NCI-H187 treated with DMSO at 0.1 percent for 48 hours (cell line): ENCODE results near the gene LDHAL6A.

Experiments used
- DNase-seq: peaks from one replicate; lab custom pipeline; 2025; lab: John Stamatoyannopoulos, UW

LDHAL6A gene

DNA sequence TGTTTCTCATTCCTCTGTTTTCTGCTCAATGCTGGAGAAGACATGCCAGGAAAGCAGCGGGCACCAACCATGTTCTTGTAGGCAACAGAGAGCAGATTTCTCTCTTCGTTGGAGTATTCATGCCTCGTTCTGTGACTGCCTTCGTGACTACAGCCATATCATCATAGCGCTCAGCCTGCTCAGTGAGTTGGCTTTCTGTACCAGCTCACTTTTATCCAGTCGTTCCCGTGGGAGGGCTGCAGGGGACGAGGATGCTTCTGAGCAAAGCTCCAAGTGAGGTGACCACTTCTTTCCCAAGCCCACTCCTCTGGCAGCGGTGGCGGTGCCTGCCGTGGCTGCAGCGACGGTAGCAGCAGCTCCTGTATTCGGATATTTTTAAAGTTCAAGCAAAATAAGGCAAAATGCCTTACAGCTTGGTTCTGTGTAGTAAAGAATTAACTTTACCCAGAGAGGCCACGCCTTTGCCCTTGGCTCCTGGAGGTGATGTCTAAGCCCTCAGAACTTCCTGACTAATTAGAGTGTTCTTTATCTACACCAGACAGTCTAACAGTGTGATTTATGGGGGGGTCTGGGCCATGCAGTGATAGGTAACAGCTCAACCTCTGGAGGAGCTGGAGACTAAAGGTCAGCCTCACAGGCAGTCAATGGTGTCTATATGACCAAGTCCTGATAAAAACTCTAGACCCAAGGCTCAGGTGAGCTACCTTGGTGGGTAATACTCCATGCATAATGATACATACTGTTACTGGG, 35.3 kb downstream of the LDHAL6A start:
- DNase-seq = no peak

DNA sequence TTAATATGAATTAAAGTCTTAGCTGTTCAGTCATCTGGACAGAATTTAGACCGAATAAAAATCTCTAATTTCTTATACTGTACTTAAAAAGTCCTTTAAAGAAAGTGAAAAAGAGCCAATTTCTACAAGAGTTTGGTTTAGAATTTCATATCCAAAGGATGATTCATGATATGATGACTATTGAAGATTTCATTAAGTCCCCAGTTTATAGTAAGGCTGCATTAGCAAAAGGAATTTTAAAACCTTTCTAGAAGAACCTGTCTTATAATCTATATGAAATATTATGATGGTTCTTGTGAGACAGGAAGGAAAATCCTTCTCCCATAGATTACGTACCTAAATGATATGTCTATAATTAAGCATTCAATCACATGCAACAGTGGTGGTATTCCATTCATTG, 36.3 kb downstream of the LDHAL6A start:
- DNase-seq = no peak

DNA sequence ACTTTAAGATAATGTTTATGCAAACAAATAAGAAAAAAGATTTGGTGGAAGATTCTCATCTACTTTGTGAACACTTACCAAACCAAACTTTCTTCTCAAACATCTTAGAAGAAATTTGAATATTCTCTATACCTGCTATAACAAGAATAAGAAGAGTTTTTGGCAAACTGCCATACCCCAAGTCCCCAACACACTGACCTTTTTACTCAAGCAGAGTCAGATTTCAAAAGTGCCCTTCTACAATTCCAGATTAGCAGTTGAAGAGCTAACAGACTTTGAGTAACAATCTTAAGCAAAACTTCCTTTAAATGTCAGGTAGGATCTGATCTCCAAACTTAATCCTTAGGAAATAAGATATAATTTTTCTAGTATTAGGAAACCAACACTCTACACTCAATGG, 37.2 kb downstream of the LDHAL6A start:
- no peak for DNase-seq

DNA sequence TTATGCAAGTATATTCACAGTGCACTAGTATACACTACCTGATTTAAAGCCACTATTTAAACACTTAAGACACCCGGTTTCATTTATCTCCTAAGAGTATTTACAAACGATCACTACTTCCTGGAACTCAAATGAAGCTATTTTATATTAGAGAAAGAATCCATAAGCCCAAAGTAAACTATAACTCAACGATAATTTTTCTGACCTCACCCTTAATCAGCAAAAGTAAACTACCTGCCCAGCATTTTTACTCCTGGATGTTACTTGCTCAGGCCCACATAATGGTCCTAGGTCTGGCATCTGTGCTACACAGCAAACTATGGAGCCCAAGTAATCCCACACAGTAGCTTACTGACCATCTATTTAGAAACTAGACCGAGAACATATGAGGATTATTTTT, 37.7 kb downstream of the LDHAL6A start:
- DNase-seq = no peak

DNA sequence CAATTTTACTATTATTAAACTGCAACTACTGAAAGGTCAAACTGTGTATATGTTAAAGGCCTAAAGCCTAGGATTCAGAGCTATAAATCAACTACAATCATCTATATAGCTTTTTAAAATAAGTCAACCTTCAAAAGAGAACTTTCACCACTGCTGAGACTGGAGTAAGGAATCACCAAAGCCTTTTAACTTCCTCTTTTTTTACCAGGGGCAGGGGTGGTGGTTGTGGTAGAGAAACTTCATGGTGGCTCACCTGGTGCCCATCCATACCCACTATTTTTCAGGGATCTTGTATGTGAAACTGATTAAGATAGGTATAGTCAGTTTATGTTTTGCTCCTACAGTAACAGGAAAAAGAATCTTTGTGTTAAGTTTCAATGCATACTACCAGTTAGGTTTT, 39.6 kb downstream of the LDHAL6A start:
- DNase-seq = no peak

DNA sequence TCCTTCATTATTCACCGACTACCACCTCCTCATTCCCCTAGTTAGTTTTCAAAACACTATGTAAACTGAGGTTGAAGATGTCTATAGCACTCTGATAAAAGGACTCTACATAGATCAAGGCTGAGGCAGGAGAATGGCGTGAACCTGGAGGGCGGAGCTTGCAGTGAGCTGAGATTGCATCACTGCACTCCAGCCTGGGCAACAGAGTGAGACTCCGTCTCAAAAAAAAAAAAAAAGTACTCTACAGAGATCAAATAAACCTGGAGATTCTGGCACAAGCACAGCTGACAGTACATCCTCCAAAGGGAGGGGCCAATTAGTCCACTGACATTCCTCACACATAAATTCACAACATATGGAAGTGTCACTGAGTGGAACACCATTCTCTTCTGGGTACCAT, 40.0 kb downstream of the LDHAL6A start:
- DNase-seq = no peak

DNA sequence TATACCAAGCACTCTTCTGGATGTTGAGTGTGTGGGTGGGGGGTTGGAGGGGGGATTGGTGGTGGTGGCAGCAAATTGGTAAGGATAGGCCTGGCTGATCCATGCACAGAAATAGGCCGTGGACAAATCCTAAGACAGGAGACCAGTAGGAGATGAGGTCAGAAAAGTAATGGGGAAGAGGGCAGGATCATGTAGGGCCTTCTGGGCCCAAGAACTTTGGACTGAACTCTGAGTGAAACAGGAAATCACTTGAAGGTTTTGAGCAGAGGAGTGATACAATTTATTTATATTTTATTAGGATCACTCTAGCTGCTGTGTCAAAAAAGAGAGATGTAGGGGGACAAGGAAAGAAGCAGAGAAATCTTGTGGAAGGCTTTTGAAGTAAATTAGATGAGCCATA, 42.4 kb downstream of the LDHAL6A start:
- no peak for DNase-seq

DNA sequence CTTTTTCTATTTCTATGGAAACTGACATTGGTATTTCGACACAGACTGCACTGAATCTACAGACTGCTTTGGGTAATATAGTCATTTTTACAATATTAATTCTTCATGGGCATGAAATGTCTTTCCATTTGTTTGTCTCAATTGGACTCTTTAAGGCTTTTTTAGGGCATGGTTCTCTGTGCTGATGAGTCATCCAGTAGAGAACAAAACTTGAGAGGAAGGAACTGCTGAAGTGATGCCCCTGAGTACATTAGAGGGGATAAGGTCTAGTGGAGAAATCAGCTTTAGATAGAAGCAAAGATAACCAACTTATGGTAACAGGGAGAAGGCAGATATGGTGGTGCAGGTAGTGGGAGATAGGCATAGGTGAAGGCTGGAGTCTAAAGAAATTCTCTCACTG, 46.0 kb downstream of the LDHAL6A start:
- DNase-seq = no peak

DNA sequence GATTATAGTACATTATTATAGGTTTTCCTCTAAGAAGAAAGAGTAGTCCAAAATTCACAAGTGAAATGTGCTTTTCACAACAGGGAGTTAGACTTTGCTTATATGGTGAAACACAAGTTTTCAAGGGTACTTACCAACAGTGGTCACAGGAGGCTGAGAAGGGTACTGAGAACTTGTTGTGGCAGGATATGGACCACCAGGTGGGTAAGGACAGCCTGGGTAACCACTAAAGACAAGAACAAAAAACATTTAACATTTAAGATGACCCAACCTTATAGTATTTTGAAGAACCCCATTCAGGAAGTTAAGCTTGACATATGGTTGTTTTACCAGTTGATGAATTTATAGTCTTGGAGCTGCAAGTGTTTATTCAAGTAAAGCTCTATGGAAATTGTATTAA, 46.7 kb downstream of the LDHAL6A start:
- no peak for DNase-seq

DNA sequence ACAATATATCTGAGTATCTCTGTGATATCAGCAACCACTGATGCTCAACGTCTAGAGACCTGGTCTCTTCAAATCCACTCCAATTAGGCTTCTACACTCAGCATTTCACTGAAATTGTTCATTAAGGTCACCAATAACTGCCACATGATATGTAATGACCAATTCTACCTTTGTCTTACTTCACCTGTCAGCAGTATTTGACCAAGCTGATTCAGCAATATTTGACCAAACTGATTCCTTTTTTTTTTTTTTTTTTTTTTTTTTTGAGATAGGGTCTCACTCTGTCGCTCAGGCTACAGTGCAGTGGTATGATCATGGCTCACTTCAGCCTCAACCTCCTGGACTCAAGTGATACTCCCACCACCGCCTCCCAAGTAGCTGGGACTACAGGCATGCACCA, 65.5 kb downstream of the LDHAL6A start:
- DNase-seq = no peak

DNA sequence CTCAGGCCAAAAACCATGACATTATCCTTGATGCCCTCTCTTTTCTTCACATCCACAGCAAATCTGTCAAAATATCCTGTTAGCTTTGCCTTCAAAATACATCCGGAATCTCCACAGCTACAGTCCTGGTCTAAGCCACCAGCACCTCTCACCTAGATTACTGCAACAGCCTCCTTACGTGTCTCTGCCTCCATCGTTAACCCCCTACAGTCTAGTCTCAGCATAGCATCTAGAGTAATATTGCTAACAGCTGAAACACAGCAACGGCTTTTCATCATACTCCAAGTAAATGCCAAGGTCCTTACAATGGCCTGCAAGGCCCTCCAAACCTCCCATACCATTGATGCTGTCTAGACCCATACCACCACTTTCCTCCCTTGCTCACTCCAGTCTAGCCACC, 66.7 kb downstream of the LDHAL6A start:
- no peak for DNase-seq

DNA sequence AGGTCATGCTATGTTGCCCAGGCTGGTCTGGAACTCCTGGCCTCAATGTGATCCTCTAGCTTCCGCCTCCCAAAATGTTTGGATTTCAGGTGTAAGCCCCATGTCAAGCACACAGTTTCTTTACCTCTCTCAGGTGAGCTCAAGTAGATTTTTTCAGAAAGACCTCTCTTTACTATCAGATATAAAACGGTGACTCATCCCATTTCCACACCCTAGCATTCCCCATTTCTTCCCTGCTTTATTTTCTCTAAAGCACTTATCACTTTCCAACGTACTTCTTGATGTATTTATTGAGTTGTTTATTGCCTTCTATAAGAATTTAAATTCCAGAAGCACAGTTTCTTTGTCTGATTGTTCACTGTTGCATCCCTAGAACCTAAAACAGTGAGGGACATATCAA, 67.4 kb downstream of the LDHAL6A start:
- DNase-seq = no peak

DNA sequence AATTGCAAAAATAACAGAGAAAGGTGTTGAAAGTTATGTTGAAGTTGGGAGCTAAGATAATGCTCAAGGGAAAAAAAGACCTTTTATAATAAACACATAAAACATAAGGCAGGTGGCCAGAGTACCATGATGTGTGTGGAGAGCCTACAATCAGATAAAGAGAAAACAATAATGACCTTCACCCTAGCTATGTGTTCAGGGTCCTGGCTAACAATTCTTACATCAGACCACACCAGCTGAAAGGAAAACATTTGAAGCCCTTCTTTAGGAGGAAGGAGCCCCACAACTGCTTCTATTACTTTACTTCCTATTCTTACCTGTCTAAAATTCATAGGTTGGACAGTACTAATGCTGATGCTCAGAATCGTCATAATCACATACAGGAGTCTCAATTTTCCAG, 68.6 kb downstream of the LDHAL6A start:
- DNase-seq = no peak

DNA sequence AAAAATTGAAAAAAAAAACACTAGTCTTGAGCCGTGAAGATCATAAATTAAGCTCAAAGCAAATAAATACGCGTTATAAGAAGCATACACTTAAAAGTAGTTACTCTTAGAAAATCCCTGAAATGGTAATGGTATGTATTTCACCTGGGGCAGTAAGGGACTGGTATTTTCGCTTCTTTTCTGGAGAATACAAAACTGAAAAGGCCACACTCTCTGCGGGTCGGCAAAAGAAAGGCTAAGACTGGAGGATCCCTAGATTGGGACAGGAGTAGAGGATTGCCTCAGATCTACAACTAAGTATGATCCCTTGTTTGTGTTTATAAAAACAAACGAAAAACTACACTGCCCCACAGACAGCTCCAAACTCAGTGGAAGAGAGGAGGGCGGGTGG, 70.5 kb downstream of the LDHAL6A start:
- DNase-seq = no peak

DNA sequence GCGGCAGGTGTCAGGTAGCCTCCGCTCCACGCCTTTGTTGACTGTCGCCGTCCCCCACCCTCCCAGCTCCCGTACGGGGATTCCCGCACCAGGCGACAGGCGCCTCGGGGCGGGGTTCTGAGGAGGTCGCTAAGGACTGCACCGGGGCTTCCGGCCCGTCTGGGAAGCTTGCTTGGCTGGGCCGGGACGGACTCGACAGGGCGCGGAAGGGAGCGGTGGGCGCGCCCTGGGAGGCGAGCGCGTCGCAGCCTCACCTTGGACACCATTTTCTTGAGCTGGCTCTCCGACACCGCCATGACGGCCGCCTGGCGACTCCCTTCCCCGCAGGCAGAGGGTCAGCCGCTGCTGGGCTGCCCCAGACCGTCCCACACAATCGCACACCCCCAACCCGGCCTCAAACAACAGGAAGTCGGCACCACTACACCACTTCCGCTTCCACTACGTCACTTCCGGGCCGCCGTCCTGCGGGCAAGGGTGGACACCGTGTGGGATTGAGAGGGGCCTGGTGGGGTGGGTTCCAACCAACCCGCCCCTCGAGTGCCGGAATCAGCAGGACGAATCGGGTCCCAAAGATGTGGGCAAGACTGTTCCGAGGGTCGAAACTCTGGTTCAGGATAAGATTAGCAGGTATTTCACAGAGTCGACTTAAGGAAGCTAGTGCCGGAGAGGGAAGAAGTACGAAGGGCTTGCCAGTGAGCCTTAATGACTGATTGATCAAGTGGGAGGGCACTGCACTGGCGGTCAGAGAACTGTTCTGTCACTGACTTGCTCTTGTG, 71.1 kb downstream of the LDHAL6A start, which contains the start of gene TSG101:
Gene TSG101 (minus strand): TSS at position 422 of the 776 bp plus-strand sequence. CDS start 126 bp downstream, at position 296.
- peak; percentile 69 for DNase-seq

DNA sequence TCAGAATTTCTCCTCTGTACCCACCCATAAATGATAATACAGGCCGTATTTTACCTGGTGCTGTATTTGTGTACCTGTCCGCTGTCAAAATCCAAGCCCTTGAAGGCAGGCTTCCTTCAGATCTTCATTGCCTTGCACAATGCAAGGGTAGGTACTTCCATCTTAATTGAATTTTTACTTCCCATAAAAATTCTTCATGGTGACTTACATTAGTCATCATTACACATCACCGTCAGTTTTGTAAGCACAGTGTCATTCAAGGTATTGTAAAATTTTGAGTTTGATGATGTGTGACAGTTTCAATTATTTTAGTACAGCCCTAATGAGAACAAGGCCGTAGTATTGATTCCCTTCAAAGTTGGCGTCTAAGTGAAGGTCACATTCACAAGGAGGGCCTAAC, 71.9 kb downstream of the LDHAL6A start:
- no peak for DNase-seq
